ENCODE measurements around the gene CDC14B.

CDC14B gene

GRCh38 chr9:96485280-96485679, 134.4 kb downstream of the CDC14B start:
- no peak for DNase-seq (ENCODE audit: low read depth in 2 of 2)

GRCh38 chr9:96484521-96484931, 135.1 kb downstream of the CDC14B start:
- no peak for DNase-seq (ENCODE audit: low read depth in 2 of 2)

DNA sequence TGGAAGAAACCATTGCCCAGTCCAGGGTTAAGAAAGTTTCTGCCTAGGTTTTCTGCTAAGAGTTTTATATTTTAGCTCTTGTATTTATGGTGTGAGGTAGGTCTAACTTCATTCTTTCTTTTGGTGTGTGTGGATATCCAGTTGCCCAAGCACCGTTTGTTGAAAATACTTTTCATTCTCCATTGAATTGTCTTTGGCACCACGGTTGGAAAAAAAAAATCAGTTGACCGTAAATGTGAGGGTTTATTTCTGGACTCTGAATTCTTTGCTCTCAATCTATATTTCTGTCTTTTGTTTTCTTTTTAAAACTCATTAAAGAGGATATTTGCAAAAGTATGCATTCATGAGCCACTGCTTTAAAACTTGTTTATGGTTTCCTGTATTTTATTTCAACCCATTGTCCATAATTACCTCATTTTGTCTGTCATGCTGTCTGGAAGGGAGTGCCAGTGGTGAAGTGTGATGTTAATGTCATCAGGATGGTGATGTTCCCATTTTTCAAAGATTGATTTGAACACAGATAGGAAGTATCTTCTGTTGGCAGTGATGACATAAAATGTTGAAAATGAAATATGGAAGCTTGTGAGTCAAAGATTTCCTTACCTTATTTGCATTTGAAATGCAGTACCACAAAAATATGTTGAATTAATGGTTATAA, 135.8 kb downstream of the CDC14B start:
- DNase-seq (ENCODE audit: low read depth in 2 of 2) = no peak

DNA sequence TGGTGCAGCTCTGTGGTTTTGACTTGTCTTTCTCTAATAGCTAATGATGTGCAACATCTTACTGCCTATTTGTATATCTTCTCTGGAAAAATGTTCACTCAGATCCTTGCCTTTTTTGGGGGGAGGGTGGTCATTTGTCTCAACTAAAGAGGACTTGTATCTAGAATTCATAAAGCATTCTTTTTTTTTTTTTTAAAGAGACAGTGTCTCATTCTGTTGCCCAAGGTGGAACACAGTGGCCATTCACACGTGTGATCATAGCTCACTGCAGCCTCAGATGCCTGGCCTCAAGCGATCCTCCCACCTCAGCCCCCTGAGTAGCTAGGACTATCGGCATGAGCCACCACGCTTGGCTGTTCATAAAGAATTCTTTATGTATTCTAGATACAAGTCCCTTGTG, 136.4 kb downstream of the CDC14B start:
- DNase-seq (ENCODE audit: low read depth in 2 of 2) = no peak

DNA sequence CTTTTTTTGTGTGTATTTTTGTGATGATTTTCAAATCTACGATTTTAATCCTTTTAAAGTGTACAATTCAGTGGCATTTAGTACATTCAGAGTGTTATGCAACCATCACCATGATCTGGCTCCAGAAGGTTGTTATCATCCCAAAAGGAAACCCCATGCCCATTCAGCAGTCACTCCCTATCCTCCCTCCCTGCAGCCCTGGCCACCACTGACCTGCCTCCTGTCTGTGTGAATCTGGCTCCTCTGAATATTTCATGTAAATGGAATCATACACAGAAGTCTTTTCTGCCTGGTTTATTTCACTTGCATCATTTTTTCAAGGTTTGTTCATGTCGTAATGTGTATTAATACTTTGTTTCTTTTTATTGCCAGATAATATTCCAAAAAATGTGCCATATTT, 137.2 kb downstream of the CDC14B start:
- no peak for DNase-seq (ENCODE audit: low read depth in 2 of 2)

GRCh38 chr9:96480736-96481135, 138.9 kb downstream of the CDC14B start:
- no peak for DNase-seq (ENCODE audit: low read depth in 2 of 2)

GRCh38 chr9:96478829-96479371, 140.7 kb downstream of the CDC14B start:
- DNase-seq (ENCODE audit: low read depth in 2 of 2) = peak in 1 of 2 donors; percentile 3

DNA sequence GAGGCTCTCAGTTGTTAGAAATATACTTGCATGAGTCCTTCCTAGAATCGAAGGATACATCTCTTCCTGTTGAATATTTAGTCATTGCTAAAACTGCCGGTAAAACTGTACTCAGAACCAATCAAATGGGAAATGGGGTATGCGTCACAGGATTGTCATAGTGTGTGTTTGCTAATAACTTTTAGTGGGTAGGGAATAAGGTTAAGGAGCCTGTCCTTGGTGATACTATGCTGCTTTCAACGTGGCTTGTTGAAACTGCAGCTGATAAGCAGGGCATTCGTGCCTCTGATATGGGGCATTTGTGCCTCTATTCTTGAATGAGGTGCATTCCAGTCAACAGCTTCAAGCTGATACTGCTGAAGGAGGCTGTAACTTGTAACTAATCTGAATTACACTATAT, 143.1 kb downstream of the CDC14B start:
- no peak for DNase-seq (ENCODE audit: low read depth in 2 of 2)

- DNase-seq (ENCODE audit: low read depth in 2 of 2) = no peak
Observed at GRCh38 chr9:96476013-96476412, 143.6 kb downstream of the CDC14B start.

DNA sequence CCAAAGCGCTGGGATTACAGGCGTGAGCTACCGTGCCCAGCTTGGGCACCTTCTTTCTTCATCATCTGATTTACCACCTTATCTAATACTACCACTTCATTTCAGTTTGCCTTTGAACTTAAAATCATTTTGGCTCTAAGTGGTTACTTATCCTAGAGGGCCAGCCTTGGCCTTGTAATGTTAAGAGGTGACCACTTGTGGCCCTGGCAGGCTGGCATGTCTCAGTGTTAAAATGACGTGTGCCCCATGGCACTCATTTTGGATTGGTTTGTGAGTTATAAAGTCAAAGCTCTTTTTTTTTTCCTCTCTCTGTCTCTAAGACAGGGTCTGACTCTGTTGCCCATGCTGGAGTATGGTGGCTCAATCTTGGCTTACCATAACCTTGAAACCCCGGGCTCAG, 151.9 kb downstream of the CDC14B start:
- DNase-seq (ENCODE audit: low read depth in 2 of 2) = no peak

DNA sequence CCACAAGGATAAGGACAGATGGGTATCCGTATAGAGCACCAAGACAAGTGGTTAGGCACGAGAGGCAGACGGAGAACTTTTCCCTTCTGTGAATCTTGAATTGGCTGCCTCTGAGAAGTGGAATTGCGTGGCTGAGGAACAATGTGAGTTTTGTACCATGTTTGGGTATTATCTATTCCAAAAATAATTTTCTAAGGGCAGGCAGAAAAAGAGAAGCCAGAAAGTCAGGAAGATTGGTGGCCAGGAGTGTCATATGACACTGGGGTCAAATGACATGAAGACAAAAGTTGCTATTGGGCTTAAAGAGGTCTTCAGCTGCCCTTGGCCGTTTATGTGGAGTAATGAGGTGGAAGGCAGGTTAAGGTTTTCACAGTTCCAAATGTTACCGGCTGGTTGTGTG, 155.2 kb downstream of the CDC14B start:
- DNase-seq (ENCODE audit: low read depth in 2 of 2) = no peak

- DNase-seq (ENCODE audit: low read depth in 2 of 2) = no peak
Observed at GRCh38 chr9:96462541-96462940, 157.1 kb downstream of the CDC14B start.

DNA sequence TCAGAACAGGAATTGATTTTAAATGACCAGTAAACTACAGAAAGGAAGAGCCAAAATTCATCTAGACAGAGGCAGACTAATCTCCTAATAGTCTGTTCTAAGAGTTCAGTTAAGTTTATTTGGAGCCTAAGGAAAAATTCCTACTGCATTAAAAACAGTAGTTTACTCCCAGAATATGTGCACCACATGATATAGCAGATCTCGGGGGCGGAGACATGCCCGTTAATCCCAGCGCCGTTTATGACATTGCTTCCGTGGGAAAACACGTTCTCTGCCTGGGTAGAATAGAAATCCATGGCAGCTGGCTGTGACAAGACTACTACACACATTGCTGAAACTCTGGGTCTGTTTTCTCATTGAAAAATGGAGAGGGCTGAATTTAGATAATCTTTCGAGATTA, 158.3 kb downstream of the CDC14B start:
- DNase-seq (ENCODE audit: low read depth in 2 of 2) = no peak

GRCh38 chr9:96460882-96461281, 158.8 kb downstream of the CDC14B start:
- DNase-seq (ENCODE audit: low read depth in 2 of 2) = no peak

GRCh38 chr9:96460470-96460869, 159.2 kb downstream of the CDC14B start:
- DNase-seq (ENCODE audit: low read depth in 2 of 2) = no peak

DNA sequence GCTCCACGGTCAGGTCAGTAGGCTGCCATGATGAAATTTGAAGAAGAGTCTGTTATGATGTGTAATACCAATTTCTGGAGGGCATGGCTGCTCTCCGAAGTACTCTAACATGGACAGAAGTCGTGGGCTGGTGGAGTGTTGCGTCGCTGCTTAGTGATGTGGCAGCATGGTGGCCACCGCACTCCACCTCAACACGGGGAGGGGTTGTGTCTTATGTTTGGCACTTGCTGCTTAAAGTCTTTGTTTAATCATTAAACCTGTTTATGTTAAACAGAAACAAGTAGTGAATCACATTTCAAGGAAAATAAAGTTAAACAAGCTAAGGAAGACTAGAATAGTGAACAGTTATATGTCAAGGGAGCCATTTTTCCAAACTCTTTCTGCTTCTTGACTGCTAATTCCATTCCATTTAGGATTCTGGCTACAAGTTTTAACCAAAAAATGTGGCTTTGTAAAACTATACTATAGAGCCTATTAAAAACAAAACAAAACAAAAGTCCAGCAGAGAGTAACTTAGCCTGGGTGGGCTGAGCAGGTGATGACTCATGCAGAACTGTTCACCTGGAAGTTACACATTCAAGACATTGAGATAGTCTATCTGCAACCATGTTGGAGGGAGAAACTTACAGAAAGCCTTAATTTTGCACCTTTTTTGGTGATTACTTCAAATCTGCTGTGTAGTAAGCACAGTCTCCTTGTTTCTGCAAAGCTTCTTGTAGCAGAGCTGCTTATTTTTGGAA, 160.2 kb downstream of the CDC14B start:
- no peak for DNase-seq (ENCODE audit: low read depth in 2 of 2)

DNA sequence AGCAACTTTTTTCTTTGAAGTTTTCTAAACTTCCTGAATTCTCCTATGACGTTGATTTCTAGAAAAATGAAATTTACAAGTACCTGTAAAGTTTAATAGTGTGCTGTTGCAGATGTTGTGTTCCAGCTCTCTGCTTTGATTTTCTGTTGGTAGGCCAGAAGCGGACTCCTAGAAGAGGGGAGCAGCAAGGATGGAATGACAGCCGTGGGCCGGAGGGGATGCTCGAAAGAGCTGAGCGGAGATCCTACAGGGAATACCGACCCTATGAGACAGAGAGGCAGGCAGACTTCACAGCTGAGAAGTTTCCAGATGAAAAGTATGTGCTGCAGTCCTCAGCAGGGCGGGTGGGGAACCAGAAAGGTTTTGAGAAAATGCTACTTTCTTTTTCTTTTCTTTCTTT, 161.4 kb downstream of the CDC14B start:
- no peak for DNase-seq (ENCODE audit: low read depth in 2 of 2)

DNA sequence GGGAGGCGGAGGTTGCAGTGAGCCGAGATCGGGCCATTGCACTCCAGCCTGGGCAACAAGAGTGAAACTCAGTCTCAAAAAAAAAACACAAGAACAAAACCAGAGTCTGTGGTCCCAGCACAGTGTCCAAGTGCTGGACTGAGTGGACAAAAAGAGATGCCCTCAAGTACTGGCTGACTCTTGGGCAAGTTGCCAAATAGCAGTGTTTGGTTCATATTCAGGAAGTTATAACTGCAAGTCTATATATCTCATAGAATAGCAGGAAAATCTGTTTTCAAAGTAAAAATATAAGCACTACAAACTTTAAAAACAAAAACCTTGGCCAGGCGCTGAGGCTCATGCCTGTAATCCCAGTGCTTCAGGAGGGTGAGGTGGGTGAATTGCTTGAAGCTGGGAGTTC, 162.4 kb downstream of the CDC14B start:
- DNase-seq (ENCODE audit: low read depth in 2 of 2) = no peak

DNA sequence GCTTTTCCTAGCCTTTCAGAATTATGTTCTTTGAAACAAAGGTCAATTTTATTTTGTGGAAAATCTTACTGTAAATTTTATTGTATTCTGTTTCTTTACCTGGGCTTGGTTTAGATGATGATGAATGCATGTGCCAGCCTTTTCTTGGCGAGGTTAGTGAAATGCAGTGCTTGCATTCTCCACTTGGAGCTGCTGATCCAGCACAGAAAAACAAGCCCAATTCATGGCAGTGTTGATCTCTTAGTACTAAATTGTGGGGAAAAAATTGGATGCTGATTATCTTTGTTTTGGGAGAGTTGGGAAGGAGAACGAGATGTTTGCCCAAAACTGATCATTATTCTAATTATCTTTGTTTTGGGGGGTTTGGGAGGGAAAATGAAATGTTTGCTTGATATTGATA, 166.0 kb downstream of the CDC14B start:
- DNase-seq (ENCODE audit: low read depth in 2 of 2) = no peak

- DNase-seq (ENCODE audit: low read depth in 2 of 2) = peak in 1 of 2 donors; percentile 5
Observed at GRCh38 chr9:96450613-96451528, 168.8 kb downstream of the CDC14B start.

All from stimulated activated CD8-positive, alpha-beta memory T cell treated with anti-CD3 and anti-CD28 coated beads, Interleukin-2, amount 100 ng/mL, for 48 hours (primary cell).